ENCODE results near the gene ORM1. TPM values are rescaled to one million over a fixed set of nuclear protein-coding genes. Genes with fewer than 3 reads are reported as not detected.

Gene ORM1
- total RNA-seq, 1 experiment from 2014 or later, result not detected

DNA sequence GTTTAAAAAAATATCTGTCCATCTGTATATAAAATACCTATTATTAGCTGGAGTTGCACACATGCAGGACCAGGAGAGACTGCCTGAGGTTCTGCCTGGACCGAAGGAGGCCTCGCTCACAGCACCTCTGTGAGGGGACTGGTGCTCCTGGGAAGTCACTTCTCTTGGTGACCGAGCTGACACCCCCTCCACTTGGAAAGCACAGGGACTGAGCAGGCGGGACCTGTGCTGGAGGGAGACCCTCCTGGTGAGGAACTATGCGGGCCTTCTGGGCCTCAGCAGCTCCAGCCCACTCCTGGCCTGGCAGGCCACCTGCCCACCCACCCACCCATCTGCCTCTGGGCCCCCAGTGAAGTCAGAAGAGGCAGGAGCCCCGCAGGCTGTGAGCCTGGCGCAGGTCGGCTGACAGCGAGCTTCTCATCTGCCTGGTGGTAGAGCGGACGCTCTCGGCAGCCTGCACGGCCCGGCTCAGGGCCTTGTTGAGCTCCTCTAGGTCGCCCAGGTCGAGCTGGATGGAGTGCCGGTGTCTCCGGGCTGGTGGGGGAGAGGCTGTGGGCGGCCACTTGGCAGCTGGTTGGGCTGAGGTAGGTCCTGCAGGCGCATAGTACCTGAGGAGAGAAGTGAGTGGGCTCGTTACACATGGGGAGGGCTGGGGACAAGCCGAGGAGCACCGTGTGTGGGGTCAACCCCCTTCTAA, 13.9 kb downstream of the ORM1 start:
- TF ChIP-seq, protein P1, sequence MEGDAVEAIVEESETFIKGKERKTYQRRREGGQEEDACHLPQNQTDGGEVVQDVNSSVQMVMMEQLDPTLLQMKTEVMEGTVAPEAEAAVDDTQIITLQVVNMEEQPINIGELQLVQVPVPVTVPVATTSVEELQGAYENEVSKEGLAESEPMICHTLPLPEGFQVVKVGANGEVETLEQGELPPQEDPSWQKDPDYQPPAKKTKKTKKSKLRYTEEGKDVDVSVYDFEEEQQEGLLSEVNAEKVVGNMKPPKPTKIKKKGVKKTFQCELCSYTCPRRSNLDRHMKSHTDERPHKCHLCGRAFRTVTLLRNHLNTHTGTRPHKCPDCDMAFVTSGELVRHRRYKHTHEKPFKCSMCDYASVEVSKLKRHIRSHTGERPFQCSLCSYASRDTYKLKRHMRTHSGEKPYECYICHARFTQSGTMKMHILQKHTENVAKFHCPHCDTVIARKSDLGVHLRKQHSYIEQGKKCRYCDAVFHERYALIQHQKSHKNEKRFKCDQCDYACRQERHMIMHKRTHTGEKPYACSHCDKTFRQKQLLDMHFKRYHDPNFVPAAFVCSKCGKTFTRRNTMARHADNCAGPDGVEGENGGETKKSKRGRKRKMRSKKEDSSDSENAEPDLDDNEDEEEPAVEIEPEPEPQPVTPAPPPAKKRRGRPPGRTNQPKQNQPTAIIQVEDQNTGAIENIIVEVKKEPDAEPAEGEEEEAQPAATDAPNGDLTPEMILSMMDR (conservative IDR thresholded peaks at IDR 0.05), result no peak
- TF ChIP-seq EZH2 (IDR thresholded peaks at IDR 0.05; ENCODE audit: low read depth), result no peak
- DNase-seq, result no peak
- Histone ChIP-seq H3K36me3 (ENCODE audit: low read depth) (no peaks in the 10 kb centered on the region), H4K20me1 (ENCODE audit: insufficient read depth) (no peaks in the 10 kb centered on the region), H3K9me3 (ENCODE audit: insufficient read depth, low read depth) (no peaks in the 10 kb centered on the region), H3K4me3 (no peak overlapping the region), H3K27me3 (ENCODE audit: insufficient read depth, low read depth) (no peaks in the 10 kb centered on the region), H3F3A (ENCODE audit: insufficient read depth, low read depth) (no peaks in the 10 kb centered on the region), H3K4me1 (replicated peaks; ENCODE audit: insufficient read depth) (no peaks in the 10 kb centered on the region), H3K4me2 (no peak overlapping the region), H3K27ac (no peak overlapping the region), H2AFZ (no peak overlapping the region), H3K9me2 (ENCODE audit: insufficient read depth) (no peaks in the 10 kb centered on the region), H3K79me2 (ENCODE audit: low read depth) (no peaks in the 10 kb centered on the region)
- ChIA-PET POLR2A (ENCODE audit: unreplicated experiment) (no interaction called here), CTCF (no interaction called here)
- intact Hi-C loops (cut with micrococcal nuclease; ENCODE audit: unreplicated experiment), result no loop called here
- no TSS peak for BruUV-seq (replicated peaks)

DNA sequence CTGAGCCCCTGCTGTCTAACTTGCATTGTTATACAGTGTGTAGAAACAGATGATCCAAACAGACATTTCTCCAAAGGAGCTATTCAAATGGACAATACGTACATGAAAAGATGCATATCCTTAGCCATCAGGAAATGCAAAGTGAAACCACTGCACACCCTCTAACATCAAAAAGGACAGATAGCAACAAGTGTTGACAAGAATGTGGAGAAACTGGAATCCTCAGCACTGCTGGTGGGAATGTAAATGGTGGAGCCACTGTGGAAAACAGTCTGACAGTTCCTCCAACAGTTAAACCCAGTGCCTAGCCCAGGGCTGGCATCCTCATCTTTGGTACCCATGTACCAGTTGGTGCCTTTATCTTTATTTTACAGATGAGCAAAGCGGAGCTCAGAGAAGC, 15.3 kb downstream of the ORM1 start:
- intact Hi-C loops (cut with micrococcal nuclease; ENCODE audit: unreplicated experiment), result loop anchor here (2.0 kb wide), 1 partner anchor 67 kb away; no protein-coding TSS in a partner anchor
- no TSS peak for BruUV-seq (replicated peaks)
- CTCF ChIA-PET, result no interaction called here

DNA sequence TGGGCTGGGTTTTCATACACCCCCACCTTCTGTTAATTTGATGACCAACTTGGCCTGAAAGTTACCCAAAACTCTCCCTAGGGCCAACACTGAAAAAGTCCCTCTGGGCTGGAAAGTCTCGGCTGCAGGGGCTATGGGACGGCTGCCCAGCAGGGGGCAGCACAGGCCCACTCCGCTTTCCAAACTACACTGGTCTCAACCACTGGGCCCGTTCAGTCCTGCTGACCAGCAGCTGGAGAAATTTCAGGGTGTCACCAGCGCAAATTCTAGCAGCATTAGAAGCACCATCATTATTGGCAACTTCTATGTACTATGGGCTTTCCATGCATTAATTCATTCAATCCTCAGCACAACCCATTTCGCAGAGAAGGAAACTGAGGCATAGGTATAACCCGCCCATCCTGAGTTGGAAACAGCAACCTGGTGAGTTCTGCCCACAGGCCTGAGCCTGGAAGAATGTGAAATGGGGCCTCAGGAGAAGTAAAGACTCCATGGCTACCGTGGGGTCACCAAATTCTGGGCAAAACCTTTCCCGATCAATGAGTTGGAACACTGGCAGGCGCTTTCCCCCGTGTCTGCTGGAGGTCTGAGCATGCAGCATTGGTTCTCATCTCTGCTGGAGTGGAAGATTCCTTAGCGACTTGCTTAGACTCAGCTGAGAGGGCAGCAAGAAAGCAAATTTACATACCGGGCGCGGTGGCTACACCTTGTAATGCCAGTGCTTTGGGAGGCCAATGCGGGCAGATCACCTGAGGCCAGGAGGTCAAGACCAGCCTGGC, 16.4 kb downstream of the ORM1 start:
- H2AFZ ChIP-seq, result no peak overlapping the region
- no peak overlapping the region for H3K4me3 ChIP-seq
- no peaks in the 10 kb centered on the region for H3K79me2 ChIP-seq (ENCODE audit: low read depth)
- H3K27me3 ChIP-seq (ENCODE audit: insufficient read depth, low read depth), result no peaks in the 10 kb centered on the region
- no peaks in the 10 kb centered on the region for H3K9me2 ChIP-seq (ENCODE audit: insufficient read depth)
- no peak for TF ChIP-seq EZH2 (IDR thresholded peaks at IDR 0.05; ENCODE audit: low read depth)
- TF ChIP-seq, protein P1 (conservative IDR thresholded peaks at IDR 0.05), result peak; percentile 90
- CTCF ChIA-PET, result interaction anchor here (0.5 to 1.0 kb wide), 2 partner anchors 168 to 314 kb away, joined by 3 read pairs; no protein-coding TSS in a partner anchor
- peak in 1 of 2 experiments; percentile 57 for DNase-seq
- intact Hi-C loops (cut with micrococcal nuclease; ENCODE audit: unreplicated experiment), result loop anchor here (1.0 to 2.0 kb wide), 3 partner anchors 65 to 675 kb away; no protein-coding TSS in a partner anchor
- POLR2A ChIA-PET (ENCODE audit: unreplicated experiment), result no interaction called here
- no peaks in the 10 kb centered on the region for H4K20me1 ChIP-seq (ENCODE audit: insufficient read depth)
- H3K4me1 ChIP-seq (replicated peaks; ENCODE audit: insufficient read depth), result no peaks in the 10 kb centered on the region
- H3K36me3 ChIP-seq (ENCODE audit: low read depth), result no peaks in the 10 kb centered on the region
- no TSS peak for BruUV-seq (replicated peaks)
- H3K9me3 ChIP-seq (ENCODE audit: insufficient read depth, low read depth), result no peaks in the 10 kb centered on the region
- no peak overlapping the region for H3K27ac ChIP-seq
- no peaks in the 10 kb centered on the region for H3F3A ChIP-seq (ENCODE audit: insufficient read depth, low read depth)
- H3K4me2 ChIP-seq, result no peak overlapping the region

More for the DNA sequence above, 15.3 kb downstream of the ORM1 start:
- TF ChIP-seq, protein P1 (conservative IDR thresholded peaks at IDR 0.05), result no peak
- TF ChIP-seq EZH2 (IDR thresholded peaks at IDR 0.05; ENCODE audit: low read depth), result no peak
- Histone ChIP-seq H3F3A (ENCODE audit: insufficient read depth, low read depth) (no peaks in the 10 kb centered on the region), H3K27me3 (ENCODE audit: insufficient read depth, low read depth) (no peaks in the 10 kb centered on the region), H4K20me1 (ENCODE audit: insufficient read depth) (no peaks in the 10 kb centered on the region), H3K4me3 (no peak overlapping the region), H3K9me3 (ENCODE audit: insufficient read depth, low read depth) (no peaks in the 10 kb centered on the region), H3K79me2 (ENCODE audit: low read depth) (no peaks in the 10 kb centered on the region), H3K36me3 (ENCODE audit: low read depth) (no peaks in the 10 kb centered on the region), H3K27ac (no peak overlapping the region), H3K4me1 (replicated peaks; ENCODE audit: insufficient read depth) (no peaks in the 10 kb centered on the region), H2AFZ (no peak overlapping the region), H3K9me2 (ENCODE audit: insufficient read depth) (no peaks in the 10 kb centered on the region), H3K4me2 (no peak overlapping the region)
- POLR2A ChIA-PET (ENCODE audit: unreplicated experiment), result no interaction called here
- DNase-seq, result no peak

All from PC-9 (cell line).